Keratinocyte (primary cell): ENCODE results near the gene LRRN3. TPM values are rescaled to one million over a fixed set of nuclear protein-coding genes. Genes with fewer than 3 reads are reported as not detected.

Experiments
- DNase-seq: peaks from one replicate; pipeline ENCODE4 v3.0.0-alpha.2; 2011; ENCODE audit warnings: low read depth, missing footprints, low spot score
- FAIRE-seq: peaks from 2 replicates; lab custom pipeline; 2011; peaks lifted over from hg19 to GRCh38; lab: Jason Lieb, UNC
- H2AFZ ChIP-seq: 2 replicates; pipeline ENCODE4 v1.6.0; 2012; ENCODE audit warnings: low read length, control low read depth, inconsistent platforms; ENCODE audit not compliant: control insufficient read depth
- H3K27ac ChIP-seq: 2 replicates; pipeline ENCODE4 v1.5.1; 2011; ENCODE audit warnings: low read length; ENCODE audit not compliant: control insufficient read depth, insufficient read depth
- H3K27me3 ChIP-seq: 3 replicates; pipeline ENCODE4 v1.6.0; 2011; ENCODE audit warnings: low read length; ENCODE audit not compliant: control insufficient read depth, insufficient read depth; ENCODE audit errors: extremely low read depth
- H3K36me3 ChIP-seq, 2 experiments: 2 replicates in 1 of 2; 3 replicates in 1 of 2; pipeline ENCODE4 v1.5.1; 2011; ENCODE audit warnings: low read length in 2 of 2, mild to moderate bottlenecking in 1 of 2; ENCODE audit not compliant: control insufficient read depth in 2 of 2, insufficient read depth in 2 of 2; ENCODE audit errors: extremely low read depth in 1 of 2
- H3K4me1 ChIP-seq: 3 replicates; pipeline ENCODE4 v1.5.1; 2011; ENCODE audit warnings: low read length; ENCODE audit not compliant: control insufficient read depth, insufficient read depth; ENCODE audit errors: extremely low read depth
- H3K4me2 ChIP-seq: 3 replicates; pipeline ENCODE4 v1.6.0; 2011; ENCODE audit warnings: low read depth, low read length; ENCODE audit not compliant: control insufficient read depth, insufficient read depth; ENCODE audit errors: extremely low read depth
- H3K4me3 ChIP-seq, 3 experiments: fragments of 200-600 bp in 1 of 3; sonication (generic) in 1 of 3; 2 replicates in 2 of 3; 3 replicates in 1 of 3; pipeline ENCODE4 v1.5.1; 2011 to 2016; ENCODE audit warnings: low read length in 3 of 3, mild to moderate bottlenecking in 3 of 3, control low read depth in 2 of 3, inconsistent platforms in 1 of 3, low read depth in 1 of 3, mixed read lengths in 1 of 3, mixed run types in 1 of 3, moderate library complexity in 1 of 3; ENCODE audit not compliant: control insufficient read depth in 2 of 3, insufficient read depth in 2 of 3; ENCODE audit errors: extremely low read depth in 1 of 3
- H3K79me2 ChIP-seq: 2 replicates; pipeline ENCODE4 v1.6.0; 2012; ENCODE audit warnings: low read length; ENCODE audit not compliant: control insufficient read depth, insufficient read depth
- H3K9ac ChIP-seq: 3 replicates; pipeline ENCODE4 v1.6.0; 2011; ENCODE audit warnings: low read length; ENCODE audit not compliant: control insufficient read depth, insufficient read depth; ENCODE audit errors: extremely low read depth
- H3K9me1 ChIP-seq: 3 replicates; pipeline ENCODE4 v1.6.0; 2011; ENCODE audit warnings: low read length; ENCODE audit not compliant: control insufficient read depth, insufficient read depth; ENCODE audit errors: extremely low read depth
- H3K9me3 ChIP-seq: 2 replicates; pipeline ENCODE4 v1.5.1; 2012; ENCODE audit warnings: low read depth, low read length; ENCODE audit not compliant: control insufficient read depth
- H4K20me1 ChIP-seq: 3 replicates; pipeline ENCODE4 v1.6.0; 2011; ENCODE audit warnings: low read length; ENCODE audit not compliant: control insufficient read depth, insufficient read depth; ENCODE audit errors: extremely low read depth
- CTCF ChIP-seq, 3 experiments: IDR thresholded peaks in 1 of 3; conservative IDR thresholded peaks in 1 of 3; optimal IDR thresholded peaks in 1 of 3; 2 replicates in 2 of 3; 3 replicates in 1 of 3; pipeline versions ENCODE3 to v1.5.1; 2011; ENCODE audit warnings: low read length in 3 of 3, mild to moderate bottlenecking in 3 of 3, moderate library complexity in 2 of 3, control low read depth in 1 of 3, inconsistent platforms in 1 of 3; ENCODE audit not compliant: insufficient read depth in 2 of 3; ENCODE audit errors: extremely low read depth in 1 of 3
- EZH2 ChIP-seq: IDR thresholded peaks from one replicate; pipeline ENCODE4 v1.6.1; 2012; ENCODE audit warnings: inconsistent platforms, mild to moderate bottlenecking, low read length, moderate library complexity
- dilution Hi-C: fragments of 300-500 bp; cut with MboI; formaldehyde crosslinking; loops from one replicate; pipeline ENCODE4 v1.7.0; 2020; ENCODE audit warnings: low sequenced_read_pairs; ENCODE audit not compliant: extremely low pct_ligation_motif_present
- polyA plus RNA-seq, 5 experiments: library from polyadenylated mRNA; depleted of rRNA in 3 of 5; stranded (reverse) in 3 of 5; stranded (forward) in 1 of 5; unstranded in 1 of 5; fragments of >200 nt; gene quantifications; 1 replicate in 1 of 5; 2 replicates in 3 of 5; 3 replicates in 1 of 5; pipeline versions ENCODE4 v1.2.1 to v1.2.3, GENCODE V29; 2011 to 2012; ENCODE audit warnings: missing spikeins in 2 of 5, low read depth in 1 of 5, low replicate concordance in 1 of 5

LRRN3 gene
- polyA plus RNA-seq, 1 donor (not counting 4 experiments of a cell fraction or from before 2014, with no cell fraction given): not detected

GRCh38 chr7:111113263-111114017 lies 22.5 kb downstream of the LRRN3 start:
- dilution Hi-C loops: no loop called here
- H3K27me3 ChIP-seq: no peaks in the 10 kb centered on the region
- TF ChIP-seq CTCF (optimal IDR thresholded peaks at IDR 0.05 in 1 of 3, IDR thresholded peaks at IDR 0.05 in 1 of 3, conservative IDR thresholded peaks at IDR 0.05 in 1 of 3; ENCODE audit: extremely low read depth in 1 of 3, insufficient read depth in 2 of 3, low read length in 3 of 3) (no peak), EZH2 (no peak)
- no peak overlapping the region for H3K9ac ChIP-seq
- no peak overlapping the region for H3K27ac ChIP-seq
- H4K20me1 ChIP-seq: no peaks in the 10 kb centered on the region
- no peaks in the 10 kb centered on the region for H3K9me3 ChIP-seq
- no peaks in the 10 kb centered on the region for H3K9me1 ChIP-seq
- no peaks in the 10 kb centered on the region for H3K79me2 ChIP-seq
- H2AFZ ChIP-seq: no peak overlapping the region
- no peak overlapping the region for H3K4me2 ChIP-seq
- no peaks in the 10 kb centered on the region for H3K36me3 ChIP-seq
- no peak overlapping the region for H3K4me3 ChIP-seq
- FAIRE-seq (no peak), DNase-seq (no peak)
- H3K4me1 ChIP-seq: peaks cover 6% of the 10 kb centered on the region

DNA sequence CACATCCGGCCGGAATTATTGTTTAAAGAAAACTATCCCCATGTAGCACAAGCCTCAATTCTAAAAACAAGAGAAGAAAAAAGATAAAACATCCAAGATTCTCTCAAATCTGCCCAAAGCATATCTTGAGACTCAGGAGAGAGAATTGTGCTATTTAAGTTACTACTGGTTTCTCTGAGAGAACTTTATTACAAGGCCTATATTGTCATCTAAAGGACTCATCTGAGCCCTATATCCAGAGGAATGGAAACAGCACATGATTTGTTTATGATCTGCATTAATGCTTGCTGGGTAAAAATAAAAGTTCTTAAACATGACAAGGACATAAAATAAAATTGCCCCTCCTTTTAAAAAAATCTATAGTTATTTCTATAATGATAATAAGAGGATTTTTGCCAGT lies 25.0 kb downstream of the LRRN3 start:
- no peaks in the 10 kb centered on the region for H3K36me3 ChIP-seq
- H3K9me1 ChIP-seq: no peaks in the 10 kb centered on the region
- no peak overlapping the region for H2AFZ ChIP-seq
- no peak overlapping the region for H3K27ac ChIP-seq
- H4K20me1 ChIP-seq: no peaks in the 10 kb centered on the region
- H3K4me1 ChIP-seq: peaks cover 6% of the 10 kb centered on the region
- TF ChIP-seq CTCF (optimal IDR thresholded peaks at IDR 0.05 in 1 of 3, IDR thresholded peaks at IDR 0.05 in 1 of 3, conservative IDR thresholded peaks at IDR 0.05 in 1 of 3; ENCODE audit: extremely low read depth in 1 of 3, insufficient read depth in 2 of 3, low read length in 3 of 3) (no peak), EZH2 (no peak)
- no peak overlapping the region for H3K4me3 ChIP-seq
- no peak for FAIRE-seq
- H3K4me2 ChIP-seq: no peak overlapping the region
- H3K9me3 ChIP-seq: no peaks in the 10 kb centered on the region
- H3K9ac ChIP-seq: no peak overlapping the region
- H3K27me3 ChIP-seq: no peaks in the 10 kb centered on the region
- DNase-seq: no peak
- dilution Hi-C loops: no loop called here
- H3K79me2 ChIP-seq: no peaks in the 10 kb centered on the region
